Left lung (tissue), 10 donors: ENCODE data around the gene ELOF1. TPM values are rescaled to one million over a fixed set of nuclear protein-coding genes. Genes with fewer than 3 reads are reported as not detected.
A peak's percentile ranks its signal among the peaks of the same experiment; 100 is the strongest.

ENCODE experiments used
- ATAC-seq: fragments of 200-7000 bp; cut with Tn5 transposase; one replicate; pipeline ENCODE4 v1.9.1; 2020; ENCODE audit warnings: moderate library complexity
- DNase-seq, 4 donors: peaks; one replicate each; pipeline ENCODE4 v3.0.0-alpha.2; 2013 to 2020
- H3K27ac ChIP-seq, 2 donors: fragments of 200-600 bp; sonication (generic) in 1 of 2; one replicate each; pipeline versions ENCODE4 v1.5.0 to v1.8.0; 2020 to 2021
- H3K27me3 ChIP-seq, 2 donors: fragments of 200-600 bp; sonication (generic) in 1 of 2; one replicate each; pipeline versions ENCODE4 v1.5.0 to v1.8.0; 2020 to 2021
- H3K36me3 ChIP-seq, 2 donors: fragments of 200-600 bp; sonication (generic) in 1 of 2; one replicate each; pipeline versions ENCODE4 v1.5.0 to v1.8.0; 2020 to 2021
- H3K4me1 ChIP-seq, 2 donors: fragments of 200-600 bp; one replicate each; pipeline ENCODE4 v1.8.0; 2021
- H3K4me3 ChIP-seq, 2 donors: fragments of 200-600 bp; sonication (generic) in 1 of 2; one replicate each; pipeline versions ENCODE4 v1.5.0 to v1.8.0; 2020 to 2021; ENCODE audit warnings: mild to moderate bottlenecking in 1 of 2
- H3K9me3 ChIP-seq, 2 donors: fragments of 200-600 bp; sonication (generic) in 1 of 2; one replicate each; pipeline versions ENCODE4 v1.5.0 to v1.8.0; 2020 to 2021
- CTCF ChIP-seq, 2 donors: fragments of 200-600 bp; sonication (generic) in 1 of 2; IDR thresholded peaks; one replicate each; pipeline versions ENCODE4 v1.5.0 to v1.8.0; 2021; ENCODE audit warnings: antibody characterized with exemption in 2 of 2
- intact Hi-C, 2 donors: fragments of 100-400 bp; cut with DNase I; formaldehyde crosslinking; loops; one replicate each; pipeline versions ENCODE4 v1.11.2 to v1.14.2; 2022
- polyA plus RNA-seq, 6 donors: library from polyadenylated mRNA; unstranded; fragments of 120-200 nt; gene quantifications; one replicate each; pipeline ENCODE4 v1.2.1, GENCODE V29; 2013; ENCODE audit not compliant: insufficient read length in 6 of 6
- total RNA-seq, 2 donors: library from RNA; stranded (reverse); fragmentation: NEBNext Ultra II Directional; extraction: Animal tissue kit (Norgen Biotek cat#: 25700); gene quantifications; one replicate each; pipeline ENCODE4 v1.2.1, GENCODE V29; 2021
- donor health status: DM: no; HTN: yes; CAD: no.
- donor health status: DM: no; HTN: no; CAD: no.

The ELOF1 gene
- total and polyA plus RNA-seq, 8 donors: 38.0 to 53.4 (median 47.5) TPM

DNA sequence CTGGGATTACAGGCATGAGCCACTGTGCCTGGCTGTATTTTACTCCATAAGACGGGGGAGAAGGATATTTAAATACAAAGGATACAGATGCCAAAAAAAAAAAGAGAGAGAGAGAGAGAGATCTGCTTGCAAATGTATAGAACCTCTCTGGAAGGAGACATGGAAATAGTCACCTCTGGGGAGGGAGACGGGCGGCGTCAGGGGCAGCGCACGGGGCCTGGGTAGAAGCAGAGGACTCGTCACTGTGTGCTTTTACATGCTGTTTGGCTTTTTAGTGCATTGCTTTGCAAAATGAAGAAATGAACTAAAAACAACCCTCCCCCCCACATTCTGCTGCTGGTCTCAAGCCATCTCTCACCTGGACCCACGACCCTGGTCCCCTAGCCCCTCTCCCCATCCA, 48.6 kb downstream of the ELOF1 start:
- Histone ChIP-seq H3K27ac (no peak overlapping the region), H3K4me1 (peaks cover 3 to 10% of the 10 kb centered on the region in 2 donors), H3K4me3 (no peak overlapping the region), H3K36me3 (peaks cover 0 to 39% of the 10 kb centered on the region in 2 donors), H3K27me3 (no peaks in the 10 kb centered on the region), H3K9me3 (no peaks in the 10 kb centered on the region)
- no peak for ATAC-seq
- DNase-seq: no peak
- intact Hi-C loops: no loop called here
- no peak for TF ChIP-seq CTCF (IDR thresholded peaks at IDR 0.05)

DNA sequence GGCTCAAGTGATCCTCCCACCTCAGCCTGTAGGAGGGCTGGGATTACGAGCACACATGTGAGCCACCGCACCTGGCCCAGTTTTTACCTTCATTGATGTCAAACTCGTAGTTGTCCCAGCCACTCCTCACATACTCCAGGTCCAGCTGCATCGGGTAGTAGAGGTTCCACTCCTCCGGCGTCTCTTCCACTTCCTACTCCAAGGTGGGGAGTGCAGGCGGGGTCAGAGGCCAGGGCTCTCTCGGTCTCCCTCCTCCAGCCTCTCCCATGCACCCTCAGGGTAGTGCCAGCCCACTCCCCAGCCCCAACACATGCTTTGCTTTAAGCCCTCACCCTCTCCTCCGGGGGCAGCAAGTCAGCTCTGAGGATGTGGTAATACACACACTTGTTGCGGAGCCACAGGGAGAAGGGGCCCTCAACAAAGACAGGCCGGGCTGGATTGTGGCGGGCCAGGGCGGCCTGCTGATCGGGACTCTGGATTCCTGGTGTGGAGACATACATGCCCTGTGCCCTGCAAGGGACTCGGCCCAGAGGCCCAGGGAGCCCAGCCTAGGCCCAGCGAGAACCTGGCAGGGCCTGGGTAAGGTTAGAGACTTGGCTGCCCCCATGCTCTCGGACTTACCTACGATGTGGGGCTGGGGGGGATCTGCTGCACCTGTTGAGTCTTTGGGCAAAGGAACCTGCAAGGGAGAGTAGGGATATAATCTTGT, 51.5 kb downstream of the ELOF1 start:
- Histone ChIP-seq H3K4me1 (peaks cover 3 to 16% of the 10 kb centered on the region in 2 donors), H3K9me3 (no peaks in the 10 kb centered on the region), H3K4me3 (no peak overlapping the region), H3K36me3 (peaks cover 0 to 15% of the 10 kb centered on the region in 2 donors), H3K27ac (no peak overlapping the region), H3K27me3 (no peaks in the 10 kb centered on the region)
- DNase-seq: no peak
- no peak for TF ChIP-seq CTCF (IDR thresholded peaks at IDR 0.05)
- ATAC-seq: no peak
- intact Hi-C loops: no loop called here

- no peaks in the 10 kb centered on the region for H3K9me3 ChIP-seq
- DNase-seq: no peak
- peaks cover 3 to 16% of the 10 kb centered on the region in 2 donors for H3K4me1 ChIP-seq
- no peak overlapping the region for H3K4me3 ChIP-seq
- TF ChIP-seq CTCF (IDR thresholded peaks at IDR 0.05): no peak
- no peak for ATAC-seq
- H3K36me3 ChIP-seq: peaks cover 0 to 10% of the 10 kb centered on the region in 2 donors
- H3K27ac ChIP-seq: no peak overlapping the region
- no peaks in the 10 kb centered on the region for H3K27me3 ChIP-seq
- intact Hi-C loops: no loop called here
These were observed 52.1 kb downstream of the ELOF1 start for GRCh38 chr19:11506967-11507366.

- H3K4me1 ChIP-seq: peaks cover 3 to 16% of the 10 kb centered on the region in 2 donors
- H3K9me3 ChIP-seq: no peaks in the 10 kb centered on the region
- H3K4me3 ChIP-seq: peak overlapping the region; percentile 90 to 96
- H3K27ac ChIP-seq: peak overlapping the region; percentile 91 to 98
- intact Hi-C loops: no loop called here
- H3K27me3 ChIP-seq: no peaks in the 10 kb centered on the region
- DNase-seq: no peak
- TF ChIP-seq CTCF (IDR thresholded peaks at IDR 0.05): no peak
- ATAC-seq: peak; percentile 51
- H3K36me3 ChIP-seq: peaks cover 0 to 1% of the 10 kb centered on the region in 2 donors
These were observed 52.9 kb downstream of the ELOF1 start for GRCh38 chr19:11506101-11506555.

GRCh38 chr19:11505504-11506100, 53.4 kb downstream of the ELOF1 start, which contains the start of gene ZNF653:
Gene ZNF653, minus strand, starts transcription at chr19:11505839. Its CDS starts 53 bp downstream, at chr19:11505786.
- no peak for TF ChIP-seq CTCF (IDR thresholded peaks at IDR 0.05)
- H3K9me3 ChIP-seq: no peaks in the 10 kb centered on the region
- ATAC-seq: peak; percentile 82
- intact Hi-C loops: no loop called here
- peak; percentile 94 to 98 (median 96) for DNase-seq
- H3K27ac ChIP-seq: peak within 1 kb of the TSS; percentile 91 to 98
- peaks cover 3 to 16% of the 10 kb centered on the region in 2 donors for H3K4me1 ChIP-seq
- no peaks in the 10 kb centered on the region for H3K36me3 ChIP-seq
- H3K27me3 ChIP-seq: no peaks in the 10 kb centered on the region
- H3K4me3 ChIP-seq: peak within 1 kb of the TSS; percentile 90 to 96
